ENCODE results near the gene ANO4. TPM values are rescaled to one million over a fixed set of nuclear protein-coding genes. Genes with fewer than 3 reads are reported as not detected.
"Not testable (repeated sequence)": the region's sequence is repeated elsewhere in the genome, so short reads cannot be mapped to it uniquely, and the experiment has no call there.

The ANO4 gene
- total RNA-seq, 1 donor from 2014 or later, result 0.24 TPM

DNA sequence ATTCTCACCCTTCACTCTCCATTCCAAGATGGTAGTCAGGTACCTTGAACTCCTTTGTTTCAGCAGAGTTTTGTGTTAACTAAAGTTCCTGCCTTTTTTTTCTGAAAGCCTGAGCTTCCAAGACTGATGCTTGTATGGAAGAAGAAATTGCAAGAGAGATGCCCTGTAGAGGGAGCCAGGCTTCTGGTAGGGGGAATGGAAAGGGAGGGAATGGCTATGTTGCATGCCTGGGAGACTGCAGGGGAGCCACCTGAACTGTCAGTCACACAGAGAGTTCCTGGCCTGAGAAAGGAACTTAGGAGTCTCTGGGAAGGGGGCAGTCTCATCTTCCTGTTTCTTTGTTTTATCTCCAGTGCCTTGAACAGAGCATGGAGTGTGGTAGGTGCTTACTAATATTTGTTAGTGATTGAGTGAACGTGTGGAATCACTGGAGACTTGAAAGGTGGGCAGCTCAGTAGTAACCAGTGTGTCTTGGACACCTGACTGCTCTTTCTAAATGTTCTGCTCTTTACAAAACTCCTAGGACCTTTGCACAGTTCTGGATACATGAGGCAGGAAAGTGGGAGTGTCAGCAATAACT lies 132.2 kb downstream of the ANO4 start:
- intact Hi-C loops (cut with DNase I), result no loop called here
- ATAC-seq, result no peak

DNA sequence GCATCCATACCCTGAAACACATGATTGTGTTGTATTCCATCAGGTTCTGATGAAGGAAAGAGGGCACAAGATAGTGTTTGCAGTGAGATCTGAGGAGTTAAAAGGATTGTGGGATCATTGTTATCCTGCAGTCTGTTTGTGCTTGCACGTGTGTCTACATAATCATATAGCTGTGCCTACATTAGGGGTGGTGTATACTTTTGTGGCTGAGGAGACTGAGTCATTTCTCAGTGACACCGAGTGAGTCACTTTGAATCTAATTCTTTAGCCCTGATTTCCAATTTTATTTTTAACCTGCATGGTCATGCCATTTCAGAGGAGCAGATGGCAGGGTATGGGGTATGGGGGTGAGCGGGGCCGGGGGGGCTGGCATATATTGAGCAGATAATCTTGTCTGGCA lies 133.2 kb downstream of the ANO4 start:
- DNase-seq (ENCODE audit: missing footprints), result no peak
- no peak for ATAC-seq
- intact Hi-C loops (cut with DNase I), result no loop called here

More for the DNA sequence above, 132.2 kb downstream of the ANO4 start:
- no peak for DNase-seq (ENCODE audit: missing footprints)

- DNase-seq (ENCODE audit: missing footprints) (no peak), ATAC-seq (no peak)
- intact Hi-C loops (cut with DNase I), result no loop called here
These were observed 138.0 kb downstream of the ANO4 start for GRCh38 chr12:100932571-100932970.

GRCh38 chr12:100933531-100933930 lies 139.0 kb downstream of the ANO4 start:
- DNase-seq (ENCODE audit: missing footprints); ATAC-seq; intact Hi-C loops (cut with DNase I): not testable (repeated sequence)

GRCh38 chr12:100935929-100936328 lies 141.4 kb downstream of the ANO4 start:
- no peak for DNase-seq (ENCODE audit: missing footprints)
- no peak for ATAC-seq

GRCh38 chr12:100936661-100937060 lies 142.1 kb downstream of the ANO4 start:
- intact Hi-C loops (cut with DNase I), result no loop called here
- DNase-seq (ENCODE audit: missing footprints) (no peak), ATAC-seq (no peak)

More at GRCh38 chr12:100935929-100936328, 141.4 kb downstream of the ANO4 start:
- intact Hi-C loops (cut with DNase I), result no loop called here

DNA sequence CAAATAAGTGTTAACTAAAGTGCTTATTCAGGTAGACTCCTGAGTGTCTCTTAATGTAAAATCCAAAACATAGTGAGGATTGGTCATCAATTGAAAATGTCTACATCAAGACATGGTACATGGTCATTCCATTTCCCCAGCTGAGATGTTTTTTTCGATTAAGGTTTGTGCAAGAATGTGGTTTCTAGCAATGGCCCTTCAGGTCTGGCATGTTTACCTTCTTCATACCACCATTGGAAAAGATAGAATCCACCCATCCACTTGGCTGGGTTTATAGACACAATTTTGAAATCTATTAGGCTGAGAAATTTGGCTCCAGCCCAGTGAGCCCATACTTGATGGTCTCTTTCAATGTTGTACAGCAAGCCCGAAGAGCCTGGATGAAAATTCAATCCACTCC lies 145.9 kb downstream of the ANO4 start:
- ATAC-seq (no peak), DNase-seq (ENCODE audit: missing footprints) (no peak)
- intact Hi-C loops (cut with DNase I), result no loop called here

DNA sequence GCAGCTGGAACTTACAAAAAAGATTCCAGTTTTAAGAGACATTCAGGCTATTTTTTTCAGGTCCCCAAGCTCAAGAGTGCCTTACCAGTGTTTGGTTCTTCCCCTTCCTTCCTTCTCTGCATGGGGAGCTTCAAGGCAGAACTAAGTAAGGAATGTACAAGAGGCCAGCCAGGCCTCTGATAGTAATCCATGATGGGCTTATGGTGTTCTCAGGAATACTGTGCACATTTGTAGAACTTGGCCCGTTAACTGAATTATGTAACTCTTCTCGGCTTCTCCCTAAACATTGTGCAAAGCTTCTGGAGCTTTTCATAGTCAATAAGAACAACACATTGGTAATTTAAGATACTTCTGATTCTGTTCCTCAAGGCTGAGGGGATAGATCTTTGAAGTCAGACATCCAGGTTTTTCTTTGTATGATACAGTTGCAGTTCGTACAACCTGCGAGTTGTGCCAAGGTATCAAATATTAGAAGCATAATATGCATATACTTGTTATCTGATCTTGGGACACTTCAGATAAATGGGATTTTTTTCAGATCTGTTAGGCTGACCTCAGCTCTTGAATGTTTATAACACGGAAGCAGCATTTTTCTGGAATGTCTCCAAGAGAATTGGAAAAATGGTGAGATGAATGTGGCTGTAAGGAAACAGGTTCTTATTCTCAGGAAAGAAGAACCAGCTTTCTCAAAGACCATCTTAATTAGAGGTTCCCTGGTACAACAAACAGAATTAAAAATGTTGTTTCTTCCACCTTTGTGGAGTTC lies 148.6 kb downstream of the ANO4 start:
- ATAC-seq, result peak; percentile 85
- intact Hi-C loops (cut with DNase I), result no loop called here

DNA sequence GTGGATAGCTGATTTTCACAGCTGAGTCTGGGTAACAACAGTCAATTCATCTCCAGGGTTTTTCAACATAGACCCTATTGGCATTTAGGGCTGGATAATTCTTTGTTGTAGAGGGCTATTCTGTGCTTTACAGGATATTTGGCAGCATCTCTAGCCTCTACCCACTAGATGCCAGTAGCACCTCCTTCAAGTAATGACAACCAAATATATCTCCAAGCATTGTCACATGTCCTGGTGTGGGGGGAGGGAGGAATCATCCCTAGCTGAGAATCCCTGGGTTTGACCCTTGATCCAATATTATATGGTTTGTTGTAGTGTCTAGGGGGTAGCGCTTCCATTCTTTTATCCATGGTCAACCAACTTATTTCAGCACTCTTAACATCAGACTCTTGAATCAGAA lies 157.2 kb downstream of the ANO4 start:
- intact Hi-C loops (cut with DNase I), result no loop called here
- no peak for ATAC-seq
- no peak for DNase-seq (ENCODE audit: missing footprints)

More for the DNA sequence above, 148.6 kb downstream of the ANO4 start:
- no peak for DNase-seq (ENCODE audit: missing footprints)

DNA sequence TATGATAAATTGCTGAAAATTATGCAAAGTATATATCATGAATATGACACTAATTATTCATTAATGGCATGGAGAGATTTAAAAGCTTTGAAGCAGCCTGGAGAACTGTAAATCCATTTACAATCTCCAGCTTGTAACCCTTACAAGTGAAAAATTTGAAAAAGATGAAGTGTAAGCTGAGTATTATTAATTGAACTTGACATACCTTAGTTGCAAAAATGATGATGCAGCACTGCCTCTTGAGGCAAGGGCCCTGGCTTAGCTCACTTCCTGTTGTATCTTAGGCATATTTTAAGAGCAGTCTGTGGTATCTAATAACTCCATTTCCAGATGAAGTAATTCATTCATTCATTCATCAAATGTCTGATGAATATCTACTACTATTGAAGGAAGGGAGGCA lies 158.6 kb downstream of the ANO4 start:
- intact Hi-C loops (cut with DNase I), result no loop called here
- ATAC-seq (no peak), DNase-seq (ENCODE audit: missing footprints) (no peak)

DNA sequence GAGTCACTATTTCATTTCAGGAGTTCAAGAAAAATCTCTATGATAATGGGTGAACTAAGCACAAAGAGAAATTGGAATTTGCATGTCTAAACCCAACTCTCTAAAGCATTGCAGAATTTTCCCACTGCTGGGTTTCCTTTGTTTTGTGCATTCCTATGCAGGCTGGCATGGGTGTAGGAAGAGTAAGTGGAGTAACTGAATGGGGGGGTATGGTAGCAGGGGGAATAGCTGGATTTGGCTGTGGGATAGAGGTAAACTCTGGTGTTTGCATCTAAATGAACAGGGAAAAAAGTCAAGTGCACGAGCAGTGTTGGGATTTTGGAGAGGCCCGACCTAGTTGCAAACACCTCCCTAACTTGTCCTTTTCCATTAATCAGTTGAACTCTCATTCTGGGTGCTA lies 159.1 kb downstream of the ANO4 start:
- DNase-seq (ENCODE audit: missing footprints) (no peak), ATAC-seq (no peak)
- intact Hi-C loops (cut with DNase I), result no loop called here

DNA sequence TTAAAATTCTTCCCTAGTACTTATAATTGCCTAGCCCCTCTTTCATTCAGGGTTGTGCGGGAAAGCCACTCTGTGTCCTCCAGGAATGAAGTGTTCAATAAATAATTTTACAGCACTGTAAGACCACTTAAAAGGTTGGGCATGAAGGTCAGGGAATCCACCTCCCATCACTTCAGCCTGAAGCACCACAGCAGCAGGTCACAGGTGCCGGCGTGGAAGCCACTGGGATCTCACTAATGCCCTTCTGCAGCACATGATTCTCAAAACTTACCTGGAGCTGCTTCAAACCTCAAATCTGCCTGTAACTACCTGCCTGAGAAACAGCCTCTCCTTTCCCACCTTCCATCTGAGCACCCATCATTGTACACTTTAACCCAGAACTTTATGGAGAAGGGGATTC lies 159.5 kb downstream of the ANO4 start:
- ATAC-seq (no peak), DNase-seq (ENCODE audit: missing footprints) (no peak)
- intact Hi-C loops (cut with DNase I), result no loop called here

- ATAC-seq (no peak), DNase-seq (ENCODE audit: missing footprints) (no peak)
- intact Hi-C loops (cut with DNase I), result no loop called here
These were observed 160.6 kb downstream of the ANO4 start for GRCh38 chr12:100955139-100955538.

DNA sequence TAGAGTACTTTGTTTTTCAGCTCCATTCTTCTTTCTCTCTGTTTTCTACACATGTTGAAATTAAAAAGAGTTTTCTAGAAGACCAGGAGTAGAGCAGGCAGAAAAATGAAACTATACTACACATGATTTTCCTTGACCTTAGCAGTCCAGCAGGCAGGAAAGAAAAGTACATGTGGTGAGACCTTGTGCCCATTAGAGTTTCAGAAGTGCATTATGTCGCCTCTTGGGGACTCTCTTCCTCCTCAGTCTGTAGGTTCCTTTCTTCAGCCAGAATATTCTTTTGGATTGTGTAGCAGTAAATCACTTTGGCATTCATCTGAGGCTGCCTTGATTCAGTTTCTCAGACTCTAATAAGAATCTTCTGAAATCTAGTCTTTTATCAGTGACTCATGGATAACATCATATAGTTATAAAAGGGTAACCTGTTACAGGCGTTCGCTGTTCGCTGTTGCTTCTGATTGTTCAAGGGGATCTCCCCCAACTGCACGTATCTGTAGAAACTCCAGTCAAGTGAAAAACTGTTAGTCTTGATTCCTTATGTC lies 161.8 kb downstream of the ANO4 start:
- no peak for DNase-seq (ENCODE audit: missing footprints)
- intact Hi-C loops (cut with DNase I), result no loop called here
- ATAC-seq, result no peak

DNA sequence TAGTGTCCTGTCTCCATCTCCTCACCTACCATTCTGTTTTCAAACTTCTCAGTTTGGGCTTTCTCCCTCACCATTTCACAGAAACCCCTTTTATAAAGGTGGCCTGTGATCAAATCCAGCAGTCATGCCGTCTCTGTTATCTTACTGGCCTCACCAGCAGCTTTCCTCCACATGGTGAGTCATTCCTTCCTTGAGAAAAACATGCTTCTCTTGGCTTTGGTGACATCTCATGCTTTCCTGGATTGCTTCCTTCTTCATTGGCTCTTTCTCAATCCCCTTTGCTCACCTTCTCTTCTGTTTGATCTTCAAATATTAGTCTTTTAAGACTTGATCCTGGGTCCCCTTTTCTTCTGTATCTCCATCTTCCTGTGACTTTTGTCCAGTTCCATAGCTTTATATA lies 164.9 kb downstream of the ANO4 start:
- intact Hi-C loops (cut with DNase I), result no loop called here
- no peak for DNase-seq (ENCODE audit: missing footprints)
- ATAC-seq, result no peak

DNA sequence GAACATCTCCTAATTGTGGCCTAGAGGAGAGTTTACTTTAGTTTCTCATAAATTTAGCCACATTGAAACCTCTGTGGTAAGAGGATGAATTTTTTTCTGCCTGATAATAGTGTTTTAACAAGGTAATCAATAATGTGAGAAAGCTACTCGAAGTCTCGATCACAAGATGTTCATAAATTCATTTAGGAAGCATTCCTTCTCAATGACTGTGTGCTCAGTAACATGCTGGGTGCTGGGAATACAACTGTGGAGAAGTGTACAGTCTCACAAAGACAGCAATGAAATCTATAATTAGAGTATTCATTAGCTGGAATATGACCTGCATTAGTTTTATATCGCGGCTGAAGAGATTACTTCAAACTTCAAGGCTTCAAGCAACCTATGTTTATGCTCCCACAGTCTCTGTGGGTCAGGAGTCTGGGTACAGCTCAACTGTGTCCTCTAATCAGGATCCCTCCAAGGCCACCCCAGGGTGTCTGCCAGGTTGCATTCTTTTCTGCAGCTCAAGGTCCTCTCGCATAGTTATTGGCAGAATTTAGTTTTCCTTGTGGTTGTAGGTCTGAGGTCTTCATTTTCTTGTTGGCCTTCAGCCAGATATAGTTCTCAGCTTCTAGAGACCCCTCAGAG lies 167.6 kb downstream of the ANO4 start:
- ATAC-seq (no peak), DNase-seq (ENCODE audit: missing footprints) (no peak)
- intact Hi-C loops (cut with DNase I), result no loop called here

DNA sequence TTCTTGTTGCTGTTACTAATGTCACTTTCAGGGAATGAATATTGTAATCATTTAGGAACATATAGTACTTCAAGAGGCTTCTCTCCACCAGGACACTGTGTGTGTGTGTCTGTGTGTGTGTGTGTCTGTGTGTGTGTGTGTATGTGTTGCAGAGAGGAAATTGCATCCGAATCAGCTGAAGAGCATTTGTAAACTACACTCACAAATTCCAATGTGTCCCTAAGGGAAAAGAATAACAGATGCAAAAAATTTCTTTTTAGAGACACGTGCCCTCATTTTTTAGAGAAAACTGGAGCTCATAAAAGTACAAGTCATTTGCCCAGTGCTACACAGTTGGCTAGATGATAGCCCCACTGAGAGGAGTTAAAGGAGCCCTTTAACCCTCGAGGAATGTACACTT lies 168.8 kb downstream of the ANO4 start:
- intact Hi-C loops (cut with DNase I), result no loop called here
- ATAC-seq (no peak), DNase-seq (ENCODE audit: missing footprints) (no peak)

- intact Hi-C loops (cut with DNase I), result no loop called here
- ATAC-seq (no peak), DNase-seq (ENCODE audit: missing footprints) (no peak)
These were observed 169.5 kb downstream of the ANO4 start for GRCh38 chr12:100964028-100964427.

DNA sequence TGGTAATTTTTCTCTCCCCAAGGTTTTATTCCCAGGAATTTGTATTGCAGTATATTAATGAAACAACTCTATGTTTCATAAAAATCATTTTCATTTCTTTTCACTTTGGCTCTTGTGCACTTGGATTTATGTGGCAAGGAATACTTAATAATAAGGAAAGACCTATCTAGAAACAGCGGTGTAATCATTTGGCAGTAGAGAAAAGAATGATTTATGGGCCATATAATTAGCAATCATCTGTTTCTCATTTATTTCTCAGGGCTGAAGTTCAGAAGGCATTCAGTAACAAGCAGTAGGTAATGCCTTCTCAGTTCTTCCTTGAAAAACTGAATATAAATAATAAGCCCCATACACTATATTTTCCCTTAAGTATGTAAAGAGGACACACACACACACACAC lies 172.6 kb downstream of the ANO4 start:
- intact Hi-C loops (cut with DNase I), result no loop called here
- ATAC-seq (no peak), DNase-seq (ENCODE audit: missing footprints) (no peak)

- ATAC-seq, result no peak
- intact Hi-C loops (cut with DNase I), result no loop called here
- no peak for DNase-seq (ENCODE audit: missing footprints)
These were observed 176.3 kb downstream of the ANO4 start for GRCh38 chr12:100970894-100971293.

All from Right ventricle myocardium inferior (tissue), 1 donor.